Spleen (tissue), 11 donors: Measurements from ENCODE around the gene SMG5. TPM values are rescaled to one million over a fixed set of nuclear protein-coding genes. Genes with fewer than 3 reads are reported as not detected.
A peak's percentile ranks its signal among the peaks of the same experiment; 100 is the strongest.

ENCODE experiments used
- DNase-seq: peaks from one replicate; pipeline ENCODE4 v3.0.0-alpha.2; 2020
- H3K27ac ChIP-seq, 8 donors: fragments of 200-600 bp; sonication (generic) in 7 of 8; 1 replicate in 4 of 8; 2 replicates in 4 of 8; pipeline versions ENCODE4 v1.5.0 to v1.8.0; 2016 to 2021; ENCODE audit warnings: inconsistent platforms in 4 of 8, mild to moderate bottlenecking in 4 of 8, moderate library complexity in 1 of 8
- H3K27me3 ChIP-seq, 7 donors: fragments of 200-600 bp; sonication (generic) in 6 of 7; replicated peaks in 1 of 7; 1 replicate in 4 of 7; 2 replicates in 3 of 7; pipeline versions ENCODE4 v1.5.0 to v1.8.0; 2016 to 2021; ENCODE audit warnings: inconsistent platforms in 3 of 7, mild to moderate bottlenecking in 1 of 7
- H3K36me3 ChIP-seq, 6 donors: fragments of 200-600 bp; sonication (generic) in 5 of 6; 1 replicate in 4 of 6; 2 replicates in 2 of 6; pipeline versions ENCODE4 v1.5.0 to v1.8.0; 2016 to 2021; ENCODE audit warnings: inconsistent platforms in 2 of 6
- H3K4me1 ChIP-seq, 6 donors: fragments of 200-600 bp; sonication (generic) in 5 of 6; 1 replicate in 3 of 6; 2 replicates in 3 of 6; pipeline versions ENCODE4 v1.5.0 to v1.8.0; 2016 to 2021; ENCODE audit warnings: inconsistent platforms in 3 of 6
- H3K4me3 ChIP-seq, 8 donors: fragments of 200-600 bp; sonication (generic) in 7 of 8; 1 replicate in 4 of 8; 2 replicates in 4 of 8; pipeline versions ENCODE4 v1.5.0 to v1.8.0; 2016 to 2021; ENCODE audit warnings: inconsistent platforms in 4 of 8, mild to moderate bottlenecking in 4 of 8, moderate library complexity in 2 of 8
- H3K9me3 ChIP-seq, 8 donors: fragments of 200-600 bp; sonication (generic) in 7 of 8; 1 replicate in 4 of 8; 2 replicates in 4 of 8; pipeline versions ENCODE4 v1.5.0 to v1.8.0; 2016 to 2021; ENCODE audit warnings: inconsistent platforms in 4 of 8
- CTCF ChIP-seq, 11 experiments: fragments of 200-600 bp in 7 of 11; fragments of 450-650 bp in 4 of 11; sonication (generic) in 4 of 11; IDR thresholded peaks in 8 of 11; conservative IDR thresholded peaks in 3 of 11; 1 replicate in 7 of 11; 2 replicates in 4 of 11; pipeline versions ENCODE4 v1.4.0 to v1.8.0; 2016 to 2021; ENCODE audit warnings: antibody characterized with exemption in 11 of 11, inconsistent platforms in 4 of 11, mild to moderate bottlenecking in 1 of 11
- POLR2A ChIP-seq, 3 donors: fragments of 450-650 bp; IDR thresholded peaks; one replicate each; pipeline ENCODE4 v1.5.1; 2017; ENCODE audit warnings: antibody characterized with exemption in 3 of 3, mild to moderate bottlenecking in 1 of 3
- POLR2AphosphoS5 ChIP-seq, 3 donors: sonication (generic); formaldehyde crosslinking; IDR thresholded peaks; one replicate each; pipeline ENCODE4 v1.5.1; 2017; ENCODE audit warnings: antibody characterized with exemption in 3 of 3
- WGBS, 5 donors: extraction: QIAGEN DNeasy Blood & Tissue Kit in 3 of 5; methylation state at CpG; one replicate each; pipeline versions ENCODE4 v1.1.5 to v1.1.7; 2013 to 2018; 5-methylcytosine and 5-hydroxymethylcytosine counted together
- intact Hi-C: fragments of 100-400 bp; cut with DNase I; formaldehyde crosslinking; loops from one replicate; pipeline ENCODE4 v1.15.0; 2023; ENCODE audit warnings: low total_unique reads
- polyA plus RNA-seq, 3 donors: library from polyadenylated mRNA; stranded (reverse); fragments of 200-250 nt; gene quantifications; one replicate each; pipeline ENCODE4 v1.2.1, GENCODE V29; 2013
- total RNA-seq, 7 donors: library from RNA; depleted of rRNA in 3 of 7; stranded (reverse); fragments of >200 nt in 3 of 7; fragmentation: NEBNext Ultra II Directional in 4 of 7; extraction: Animal tissue kit (Norgen Biotek cat#: 25700) in 4 of 7; gene quantifications; one replicate each; pipeline versions ENCODE4 v1.1.0 to v1.2.1, GENCODE V29; 2016 to 2021
- donor health status: healthy with polysubstance abuse.
- donor health status: DM: no; HTN: no; CAD: no; lungs with moderate emphysema.
- donor health status: DM: no; HTN: no; CAD: no.
- donor health status: Bipolar disorder and iron deficiency.
- donor health status: healthy.
- donor health status: DM: no; HTN: no; CAD: no.
- donor health status: DM: yes; HTN: yes; CAD: no.

SMG5 gene
- total and polyA plus RNA-seq, 10 donors: 14.9 to 80.5 (median 65.9) TPM

- peaks cover 0 to 59% (median 10%) of the 10 kb centered on the region in 6 donors for H3K36me3 ChIP-seq
- no peaks in the 10 kb centered on the region for H3K27me3 ChIP-seq
- peaks cover 27 to 70% (median 48%) of the 10 kb centered on the region in 6 donors for H3K4me1 ChIP-seq
- no peaks in the 10 kb centered on the region for H3K9me3 ChIP-seq
- peak overlapping the region in 7 of 8 donors; percentile 93 to 99 (median 97) for H3K27ac ChIP-seq
- 76 to 87% (median 82%) methylated on average over 16 of the region's 16 CpGs for WGBS, 5 donors
- no peak for DNase-seq
- H3K4me3 ChIP-seq: peak overlapping the region in 7 of 8 donors; percentile 53 to 82 (median 58)
- intact Hi-C loops: no loop called here
- TF ChIP-seq POLR2AphosphoS5 (IDR thresholded peaks at IDR 0.05) (no peak), CTCF (IDR thresholded peaks at IDR 0.05 in 8 of 11, conservative IDR thresholded peaks at IDR 0.05 in 3 of 11) (no peak), POLR2A (IDR thresholded peaks at IDR 0.05) (no peak)
Observed at GRCh38 chr1:156214024-156214748, 68.4 kb downstream of the SMG5 start.

- TF ChIP-seq POLR2A (IDR thresholded peaks at IDR 0.05) (no peak), POLR2AphosphoS5 (IDR thresholded peaks at IDR 0.05) (no peak), CTCF (IDR thresholded peaks at IDR 0.05 in 8 of 11, conservative IDR thresholded peaks at IDR 0.05 in 3 of 11) (no peak)
- Histone ChIP-seq H3K27ac (peak overlapping the region; percentile 93 to 99 (median 98)), H3K9me3 (no peaks in the 10 kb centered on the region), H3K36me3 (peaks cover 0 to 63% (median 13%) of the 10 kb centered on the region in 6 donors), H3K4me1 (peaks cover 27 to 64% (median 44%) of the 10 kb centered on the region in 6 donors), H3K4me3 (peak overlapping the region; percentile 38 to 82 (median 57)), H3K27me3 (no peaks in the 10 kb centered on the region)
- intact Hi-C loops: no loop called here
- 21 to 30% (median 26%) methylated on average over 11 of the region's 11 CpGs for WGBS, 5 donors
- no peak for DNase-seq
Observed at GRCh38 chr1:156213644-156213966, 69.0 kb downstream of the SMG5 start.

- intact Hi-C loops: no loop called here
- TF ChIP-seq POLR2A (IDR thresholded peaks at IDR 0.05) (no peak), CTCF (IDR thresholded peaks at IDR 0.05 in 8 of 11, conservative IDR thresholded peaks at IDR 0.05 in 3 of 11) (peak in 4 of 11 experiments; percentile 16 to 41 (median 31)), POLR2AphosphoS5 (IDR thresholded peaks at IDR 0.05) (peak; percentile 91 to 95 (median 95))
- peak; percentile 98 for DNase-seq
Observed at GRCh38 chr1:156212833-156213643, 69.6 kb downstream of the SMG5 start, which contains the start of gene PMF1. Gene PMF1, plus strand, starts transcription at chr1:156213007. Its CDS starts 9 bp downstream, at chr1:156213016.

More at GRCh38 chr1:156212833-156213643, 69.6 kb downstream of the SMG5 start, which contains the start of gene PMF1:
- no peaks in the 10 kb centered on the region for H3K27me3 ChIP-seq
- H3K9me3 ChIP-seq: no peaks in the 10 kb centered on the region
- 0% methylated on average over 34 to 61 of the region's 61 CpGs for WGBS, 5 donors
- peak within 1 kb of the TSS; percentile 93 to 99 (median 98) for H3K27ac ChIP-seq
- H3K4me1 ChIP-seq: peaks cover 24 to 59% (median 39%) of the 10 kb centered on the region in 6 donors
- peak within 1 kb of the TSS; percentile 38 to 82 (median 57) for H3K4me3 ChIP-seq
- peaks cover 0 to 68% (median 18%) of the 10 kb centered on the region in 6 donors for H3K36me3 ChIP-seq
